Cardiac septum (tissue), 1 donor: Measurements from ENCODE around the gene CNR2. TPM values are rescaled to one million over a fixed set of nuclear protein-coding genes. Genes with fewer than 3 reads are reported as not detected.
"Not testable (repeated sequence)": the region's sequence is repeated elsewhere in the genome, so short reads cannot be mapped to it uniquely, and the experiment has no call there.

Experiments
- DNase-seq: peaks from one replicate; pipeline ENCODE4 v3.0.0-alpha.2; 2020; ENCODE audit warnings: low spot score
- intact Hi-C: fragments of 100-400 bp; cut with DNase I; formaldehyde crosslinking; loops from one replicate; pipeline ENCODE4 v1.14.0; 2022
- total RNA-seq: library from RNA; stranded (reverse); fragmentation: NEBNext Ultra II Directional; extraction: Animal tissue kit (Norgen Biotek cat#: 25700); gene quantifications from one replicate; pipeline ENCODE4 v1.2.1, GENCODE V29; 2021
- donor health status: DM: no; HTN: no; CAD: no.

CNR2 gene
- total RNA-seq, 1 donor from 2014 or later = not detected

DNA sequence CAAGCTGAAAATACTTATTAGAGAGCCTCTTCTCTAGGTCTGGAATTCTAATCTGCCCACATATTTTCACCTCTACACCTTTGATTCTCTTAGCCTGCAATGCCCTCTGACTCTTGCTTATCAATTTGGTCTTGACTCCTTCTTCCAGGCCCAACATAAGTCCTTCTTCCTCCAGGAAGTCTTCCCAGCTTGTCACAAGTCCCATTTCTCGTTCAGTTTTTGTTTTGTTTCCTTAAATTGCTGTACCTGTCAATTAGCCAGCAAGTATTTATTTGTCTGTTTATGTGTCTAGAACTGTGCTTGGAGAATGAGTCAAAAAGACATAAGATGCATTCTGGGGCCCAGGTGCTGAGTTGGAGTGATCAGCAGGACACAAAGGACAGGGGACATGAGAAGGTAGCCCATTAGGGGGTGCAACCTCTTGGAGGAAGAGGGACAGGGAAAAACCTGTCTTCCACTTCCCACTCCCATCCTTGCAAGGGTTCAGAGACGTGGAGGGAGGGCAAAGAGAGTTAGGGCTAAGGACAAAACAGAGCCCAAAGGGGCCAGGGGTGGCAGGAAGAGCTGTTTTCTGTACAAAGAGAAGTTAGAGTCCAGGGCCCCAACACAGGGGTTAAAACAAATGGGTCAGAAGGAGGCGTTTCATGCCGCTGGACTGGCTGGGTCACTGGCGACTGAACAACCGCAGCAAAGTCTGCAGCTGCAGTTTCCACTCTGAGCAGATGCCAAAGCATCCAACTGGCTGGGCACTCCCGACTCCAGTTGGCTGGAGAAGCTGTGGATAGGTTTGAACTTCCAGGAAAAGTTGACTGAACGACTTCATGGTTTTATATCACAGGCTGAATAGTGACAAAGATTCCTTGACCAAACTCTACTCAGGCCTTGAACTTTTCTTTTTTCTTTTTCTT, 10.7 kb upstream of the CNR2 start:
- intact Hi-C loops = loop anchor here (10.0 kb wide), 1 partner anchor 191 kb away; the partner anchor contains the start of gene MYOM3
- DNase-seq = no peak

DNA sequence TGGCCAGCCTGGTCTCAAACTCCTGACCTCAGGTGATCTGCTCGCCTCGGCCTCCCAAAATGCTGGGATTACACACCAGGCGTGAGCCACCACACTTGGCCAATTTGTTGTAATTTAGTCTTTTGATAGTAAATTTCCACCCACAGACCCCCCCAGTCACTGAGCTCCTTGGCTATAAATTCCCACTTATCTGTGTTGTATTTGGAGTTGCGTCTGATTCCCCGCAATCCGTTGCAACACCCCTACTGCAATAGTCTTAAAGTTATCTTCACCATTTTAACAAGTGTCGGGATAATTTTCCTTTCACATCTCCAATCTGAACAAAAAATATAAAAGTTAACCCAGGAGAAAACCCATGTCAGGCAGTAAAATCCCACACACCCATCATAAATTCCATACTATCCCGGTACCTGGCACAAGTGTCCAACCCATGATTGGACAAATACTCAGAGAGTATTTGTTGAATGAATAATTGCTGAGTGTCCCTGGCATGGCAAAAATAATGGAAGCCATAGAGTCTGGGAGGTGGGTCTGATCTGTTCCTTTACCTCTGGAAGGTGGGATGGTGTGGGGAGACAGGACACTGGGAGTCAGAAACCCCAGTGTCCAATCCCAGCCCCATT, 9.3 kb upstream of the CNR2 start:
- intact Hi-C loops = loop anchor here (10.0 kb wide), 1 partner anchor 192 kb away; the partner anchor contains the start of gene MYOM3
- no peak for DNase-seq

DNA sequence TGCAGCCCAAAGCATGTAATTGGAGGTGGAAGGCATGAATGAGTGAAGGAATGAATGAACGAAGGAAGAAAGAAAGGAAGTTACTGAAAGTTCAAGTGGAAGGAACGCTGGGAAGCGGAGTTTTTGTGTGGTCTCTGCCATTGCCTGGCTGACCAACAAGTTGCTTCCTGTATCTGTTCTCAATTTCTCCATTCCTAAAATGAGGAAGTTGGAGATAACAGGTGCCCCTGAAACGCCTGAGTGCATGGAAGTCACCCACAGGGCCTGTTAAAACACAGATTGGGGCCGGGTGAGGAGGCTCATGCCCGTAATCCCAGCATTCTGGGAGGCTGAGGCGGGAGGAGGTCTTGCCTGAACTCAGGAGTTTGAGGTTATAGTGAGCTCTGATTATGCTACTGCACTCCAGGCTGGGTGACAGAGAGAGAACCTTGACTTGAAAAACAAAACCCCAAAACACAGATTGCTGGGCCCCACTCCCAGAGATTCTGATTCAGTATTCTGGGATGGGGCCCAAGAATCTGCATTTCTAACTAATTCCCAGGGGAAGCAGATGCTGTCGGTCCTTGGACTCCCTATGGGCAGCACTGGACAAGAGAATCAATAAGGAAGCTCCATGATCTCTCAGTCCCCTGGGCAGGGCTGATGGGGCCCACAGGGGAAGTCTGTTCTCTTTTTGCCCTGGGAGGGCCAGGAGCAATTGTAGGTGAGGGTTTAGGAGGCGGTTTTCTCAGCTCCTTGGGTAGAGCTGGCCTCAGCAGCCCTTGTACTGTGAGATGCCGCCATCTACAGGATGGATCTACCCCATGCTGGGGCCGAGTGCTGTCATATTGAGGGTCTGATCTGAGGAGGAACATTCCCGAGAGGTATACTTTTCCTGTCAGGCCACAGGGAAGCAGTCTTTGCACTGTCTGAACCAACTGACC, 3.3 kb upstream of the CNR2 start:
- DNase-seq = peak; percentile 82
- intact Hi-C loops = loop anchor here (5.0 kb wide), 2 partner anchors 104 to 144 kb away; no protein-coding TSS in a partner anchor

- DNase-seq = no peak
- intact Hi-C loops = loop anchor here (5.0 kb wide), 2 partner anchors 103 to 143 kb away; no protein-coding TSS in a partner anchor
These were observed 2.3 kb upstream of the CNR2 start for GRCh38 chr1:23915466-23915865.

DNA sequence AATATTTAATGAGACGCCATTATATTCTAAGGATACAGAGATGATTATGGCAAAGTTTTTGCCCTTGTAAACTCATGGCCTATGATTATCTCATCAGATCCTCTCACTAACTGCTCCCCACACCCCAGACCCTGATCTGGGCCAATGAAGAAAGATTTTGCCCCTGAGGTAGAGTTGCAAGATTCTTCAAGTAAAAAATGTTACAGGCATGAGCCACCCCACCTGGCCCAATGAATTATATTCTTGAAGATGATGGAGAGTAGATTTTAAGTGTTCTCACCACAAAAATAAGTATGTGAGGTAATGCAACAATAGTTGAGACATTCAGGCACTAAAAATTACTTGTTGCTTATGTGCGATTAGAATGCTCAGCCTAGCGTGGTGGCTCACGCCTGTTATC, 1.8 kb upstream of the CNR2 start:
- intact Hi-C loops = loop anchor here (5.0 kb wide), 2 partner anchors 103 to 143 kb away; no protein-coding TSS in a partner anchor

GRCh38 chr1:23911921-23912320, 1.2 kb downstream of the CNR2 start:
- intact Hi-C loops = no loop called here
- DNase-seq = no peak

More for the DNA sequence above, 1.8 kb upstream of the CNR2 start:
- DNase-seq = no peak

DNA sequence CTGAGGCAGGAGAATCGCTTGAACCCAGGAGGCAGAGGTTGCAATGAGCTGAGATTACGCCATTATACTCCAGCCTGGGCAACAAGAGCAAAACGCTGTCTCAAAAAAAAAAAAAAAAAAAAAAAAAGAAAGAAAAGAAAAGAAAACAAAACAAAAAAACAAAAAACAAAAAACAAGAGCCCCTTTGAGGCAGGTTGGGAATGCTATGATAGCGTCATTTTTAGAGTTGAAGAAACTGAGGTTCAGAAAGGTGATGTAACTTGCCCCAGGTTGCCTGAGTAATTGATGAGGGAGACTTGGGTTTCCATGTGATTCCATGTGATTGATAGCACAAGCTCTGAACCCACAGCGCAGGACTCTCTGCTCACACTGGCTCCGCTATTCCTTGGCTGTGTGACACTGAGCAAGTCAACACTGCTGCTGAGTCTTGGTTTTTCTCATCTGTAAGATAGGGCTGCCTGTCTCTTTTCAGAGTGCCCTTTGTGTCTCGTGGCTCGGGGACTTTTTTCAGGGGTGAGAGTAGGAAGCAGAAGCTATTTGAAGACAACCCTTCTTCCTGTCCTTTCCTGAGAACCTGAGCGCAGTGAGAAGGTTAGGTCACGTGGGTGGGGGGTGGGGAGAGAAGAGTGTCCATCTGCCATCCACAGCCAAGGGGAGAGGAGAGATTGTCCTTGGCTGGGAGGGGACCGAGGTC, 2.5 kb downstream of the CNR2 start:
- DNase-seq = no peak
- intact Hi-C loops = no loop called here

DNA sequence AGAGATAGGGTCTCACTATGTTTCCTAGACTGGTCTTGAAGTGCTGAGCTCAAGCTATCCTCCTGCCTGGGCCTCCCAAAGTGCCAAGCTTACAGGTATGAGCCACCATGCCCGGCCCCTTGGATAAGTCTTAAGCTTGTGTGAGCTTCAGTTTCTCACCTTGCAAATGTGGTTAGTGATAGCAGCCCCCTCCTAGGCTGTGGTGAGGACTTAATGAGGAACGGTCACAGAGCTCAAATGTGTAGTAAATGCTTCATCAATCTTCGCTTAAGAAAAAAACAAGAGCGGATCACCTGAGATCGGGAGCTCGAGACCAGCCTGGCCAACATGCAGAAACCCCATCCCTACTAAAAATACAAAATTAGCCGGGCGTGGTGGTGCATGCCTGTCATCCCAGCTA, 3.0 kb downstream of the CNR2 start:
- DNase-seq = no peak
- intact Hi-C loops = no loop called here

GRCh38 chr1:23909412-23909811, 3.8 kb downstream of the CNR2 start:
- no peak for DNase-seq
- intact Hi-C loops = no loop called here

DNA sequence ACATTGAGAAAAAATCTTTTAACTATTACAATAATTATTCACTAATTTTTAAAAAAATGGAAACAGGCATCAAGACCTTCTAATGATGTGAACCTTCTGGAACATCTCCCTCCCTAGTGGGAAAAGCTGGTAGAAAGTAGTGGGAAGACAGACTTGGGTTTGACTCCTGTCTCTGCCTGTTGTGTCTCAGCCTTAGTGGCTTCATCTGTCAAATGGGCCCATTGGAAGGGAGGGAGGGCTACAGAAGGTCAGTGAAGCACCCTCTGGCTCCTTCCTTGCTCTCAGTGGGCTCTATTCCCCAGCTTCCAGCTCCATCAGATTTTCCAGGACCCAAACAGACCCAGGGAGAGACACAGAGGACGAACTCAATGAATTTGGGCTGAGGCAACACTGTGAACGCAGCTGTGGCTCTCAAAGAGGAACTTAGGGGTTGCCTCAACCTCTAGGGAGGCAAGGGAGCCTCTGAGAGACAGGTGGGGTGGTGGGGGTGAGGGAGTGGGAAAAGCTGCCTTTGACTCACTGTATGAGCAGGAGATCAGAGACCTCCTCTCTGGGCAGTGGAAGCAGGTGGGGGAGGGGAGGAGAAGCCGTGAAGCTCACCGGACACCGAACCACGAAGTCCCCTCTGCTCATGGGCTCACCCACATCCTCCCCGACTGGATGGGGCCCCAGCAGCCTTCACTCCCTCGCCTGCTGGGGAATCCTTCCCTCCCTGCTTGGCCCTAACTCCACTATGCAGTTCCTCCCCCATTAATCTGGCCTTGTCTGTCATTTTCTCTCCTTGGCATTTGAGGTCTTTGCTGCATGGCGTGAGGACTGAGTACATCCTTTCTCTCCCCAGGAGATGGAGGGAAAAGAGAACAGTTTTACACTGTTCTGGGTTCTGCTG, 4.5 kb downstream of the CNR2 start:
- no peak for DNase-seq
- intact Hi-C loops = no loop called here

GRCh38 chr1:23906731-23907130, 6.4 kb downstream of the CNR2 start:
- intact Hi-C loops = no loop called here
- DNase-seq = no peak

- no peak for DNase-seq
- intact Hi-C loops = no loop called here
These were observed 7.6 kb downstream of the CNR2 start for GRCh38 chr1:23905461-23906025.

GRCh38 chr1:23904748-23905357, 8.3 kb downstream of the CNR2 start:
- intact Hi-C loops = no loop called here
- DNase-seq = no peak

DNA sequence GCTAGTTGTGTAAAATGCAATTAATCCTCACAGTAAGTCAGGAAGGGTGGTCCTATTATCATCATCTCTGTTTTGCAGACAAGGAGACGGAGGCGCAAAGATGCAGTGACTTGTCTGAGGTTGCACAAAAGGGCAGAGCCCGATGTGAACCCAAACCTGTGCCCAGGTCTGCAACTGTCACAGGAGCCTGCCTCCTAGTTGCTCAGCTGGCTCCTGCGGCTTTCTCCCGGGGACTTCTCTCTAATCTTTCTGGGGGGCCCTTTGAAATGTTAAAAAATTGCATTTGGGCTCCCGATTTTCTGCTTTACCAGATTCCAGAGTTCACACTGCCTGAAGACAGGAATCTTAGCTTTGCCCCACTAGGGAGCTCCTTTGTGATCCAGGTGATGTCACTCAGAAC, 9.4 kb downstream of the CNR2 start:
- DNase-seq = no peak
- intact Hi-C loops = no loop called here

- intact Hi-C loops = no loop called here
- DNase-seq = no peak
These were observed 10.6 kb downstream of the CNR2 start for GRCh38 chr1:23902321-23903278.

DNA sequence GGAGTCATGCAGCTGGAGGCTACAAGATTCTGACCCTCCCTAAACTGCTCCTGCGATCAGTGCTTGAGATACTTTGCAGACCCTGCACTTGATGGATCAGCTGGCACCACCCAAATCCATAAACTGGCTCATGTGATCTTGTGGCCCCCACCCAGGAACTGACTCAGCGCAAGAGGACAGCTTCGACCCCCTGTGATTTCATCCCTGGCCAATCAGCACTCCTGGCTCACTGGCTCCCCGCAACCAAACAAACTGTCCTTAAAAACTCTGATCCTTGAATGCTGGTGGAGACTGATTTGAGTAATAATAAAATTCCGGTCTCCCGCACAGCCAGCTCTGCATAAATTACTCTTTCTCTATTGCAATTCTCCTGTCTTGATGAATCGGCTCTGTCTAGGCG, 13.1 kb downstream of the CNR2 start:
- intact Hi-C loops, DNase-seq: not testable (repeated sequence)
